Measurements from ENCODE around the gene TMC7.

Gene TMC7

DNA sequence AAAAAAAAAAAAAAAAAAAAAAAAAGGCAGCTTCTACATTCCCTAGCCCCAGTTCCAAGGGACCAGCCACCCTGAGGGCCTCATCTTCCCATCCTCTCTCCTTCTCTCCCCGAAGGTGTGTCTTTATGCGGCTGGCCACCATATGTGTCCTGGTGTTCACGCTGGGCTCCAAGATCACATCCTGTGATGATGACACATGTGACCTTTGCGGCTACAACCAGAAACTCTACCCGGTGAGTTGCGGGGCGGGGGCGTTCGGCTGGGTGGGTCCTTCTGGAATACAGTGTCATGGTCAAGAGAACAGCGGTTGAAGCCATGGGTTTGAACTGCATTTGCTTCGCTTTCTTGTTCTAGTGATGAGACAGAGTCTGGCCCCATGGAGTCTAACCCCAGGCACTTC lies 61.0 kb downstream of the TMC7 start:
- DNase-seq (ENCODE audit: low read depth), result no peak
- TF ChIP-seq, protein P1, sequence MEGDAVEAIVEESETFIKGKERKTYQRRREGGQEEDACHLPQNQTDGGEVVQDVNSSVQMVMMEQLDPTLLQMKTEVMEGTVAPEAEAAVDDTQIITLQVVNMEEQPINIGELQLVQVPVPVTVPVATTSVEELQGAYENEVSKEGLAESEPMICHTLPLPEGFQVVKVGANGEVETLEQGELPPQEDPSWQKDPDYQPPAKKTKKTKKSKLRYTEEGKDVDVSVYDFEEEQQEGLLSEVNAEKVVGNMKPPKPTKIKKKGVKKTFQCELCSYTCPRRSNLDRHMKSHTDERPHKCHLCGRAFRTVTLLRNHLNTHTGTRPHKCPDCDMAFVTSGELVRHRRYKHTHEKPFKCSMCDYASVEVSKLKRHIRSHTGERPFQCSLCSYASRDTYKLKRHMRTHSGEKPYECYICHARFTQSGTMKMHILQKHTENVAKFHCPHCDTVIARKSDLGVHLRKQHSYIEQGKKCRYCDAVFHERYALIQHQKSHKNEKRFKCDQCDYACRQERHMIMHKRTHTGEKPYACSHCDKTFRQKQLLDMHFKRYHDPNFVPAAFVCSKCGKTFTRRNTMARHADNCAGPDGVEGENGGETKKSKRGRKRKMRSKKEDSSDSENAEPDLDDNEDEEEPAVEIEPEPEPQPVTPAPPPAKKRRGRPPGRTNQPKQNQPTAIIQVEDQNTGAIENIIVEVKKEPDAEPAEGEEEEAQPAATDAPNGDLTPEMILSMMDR (conservative IDR thresholded peaks at IDR 0.05; ENCODE audit: low read length), result no peak
- no peak overlapping the region for H3K4me3 ChIP-seq (ENCODE audit: low read length)

DNA sequence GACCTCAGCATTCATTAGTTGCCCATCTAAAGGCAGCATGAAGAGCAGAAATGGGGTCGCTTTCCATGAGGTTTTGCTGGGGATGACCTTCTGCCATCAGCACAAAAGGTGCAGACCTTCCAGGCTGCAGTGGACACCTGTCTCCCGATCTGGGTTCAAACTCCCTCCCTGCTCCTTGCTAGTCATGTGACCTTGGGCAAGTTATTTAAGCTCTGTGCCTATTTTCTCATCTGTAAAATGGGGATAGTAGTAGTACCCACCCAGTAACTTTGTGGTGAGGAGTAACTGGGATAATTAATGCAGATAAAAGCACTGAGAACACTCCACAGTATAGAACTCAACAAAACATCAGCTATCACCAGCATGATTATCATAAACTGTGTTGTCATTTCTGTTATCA lies 62.3 kb downstream of the TMC7 start:
- no peak for DNase-seq (ENCODE audit: low read depth)
- TF ChIP-seq, protein P1 (conservative IDR thresholded peaks at IDR 0.05; ENCODE audit: low read length), result no peak
- H3K4me3 ChIP-seq (ENCODE audit: low read length), result no peak overlapping the region

DNA sequence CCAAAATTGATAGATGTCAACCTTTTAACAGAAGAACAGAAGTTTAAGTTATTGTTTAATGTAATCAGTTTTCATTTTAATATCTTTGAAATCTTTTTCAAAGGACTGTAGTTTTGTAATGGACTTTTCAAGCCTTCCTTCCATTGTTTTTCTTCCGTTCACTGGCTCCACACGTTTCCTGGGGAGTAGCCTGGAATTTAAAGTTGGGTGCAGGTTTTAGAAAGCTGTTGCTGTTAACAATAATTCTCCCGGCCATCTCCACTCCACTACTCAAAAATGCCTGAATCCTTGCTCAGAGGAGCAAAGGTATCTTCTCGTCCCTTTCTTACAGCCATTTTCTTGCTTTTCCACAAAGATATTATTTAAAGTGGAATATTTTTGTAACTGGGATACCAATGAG lies 79.0 kb downstream of the TMC7 start:
- TF ChIP-seq, protein P1 (conservative IDR thresholded peaks at IDR 0.05; ENCODE audit: low read length), result no peak
- no peak for DNase-seq (ENCODE audit: low read depth)
- H3K4me3 ChIP-seq (ENCODE audit: low read length), result no peak overlapping the region

DNA sequence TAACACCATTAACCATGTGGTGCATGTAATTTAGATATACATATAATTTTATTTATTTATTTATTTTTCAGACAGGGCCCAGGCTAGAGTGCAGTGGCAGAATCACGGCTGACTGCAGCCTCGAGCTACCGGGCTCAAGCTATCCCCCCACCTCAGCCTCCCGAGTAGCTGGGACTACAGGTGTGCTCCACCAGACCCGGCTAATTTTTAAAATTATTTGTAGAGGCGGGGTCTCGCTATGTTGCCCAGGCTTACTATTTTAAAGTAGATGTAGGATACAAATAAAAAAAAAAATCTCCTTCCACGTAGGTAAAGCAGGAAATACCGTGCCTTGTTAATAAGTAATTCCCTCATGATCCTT lies 83.2 kb downstream of the TMC7 start:
- no peak for DNase-seq (ENCODE audit: low read depth)
- TF ChIP-seq, protein P1 (conservative IDR thresholded peaks at IDR 0.05; ENCODE audit: low read length), result no peak
- H3K4me3 ChIP-seq (ENCODE audit: low read length), result peak overlapping the region; percentile 37

DNA sequence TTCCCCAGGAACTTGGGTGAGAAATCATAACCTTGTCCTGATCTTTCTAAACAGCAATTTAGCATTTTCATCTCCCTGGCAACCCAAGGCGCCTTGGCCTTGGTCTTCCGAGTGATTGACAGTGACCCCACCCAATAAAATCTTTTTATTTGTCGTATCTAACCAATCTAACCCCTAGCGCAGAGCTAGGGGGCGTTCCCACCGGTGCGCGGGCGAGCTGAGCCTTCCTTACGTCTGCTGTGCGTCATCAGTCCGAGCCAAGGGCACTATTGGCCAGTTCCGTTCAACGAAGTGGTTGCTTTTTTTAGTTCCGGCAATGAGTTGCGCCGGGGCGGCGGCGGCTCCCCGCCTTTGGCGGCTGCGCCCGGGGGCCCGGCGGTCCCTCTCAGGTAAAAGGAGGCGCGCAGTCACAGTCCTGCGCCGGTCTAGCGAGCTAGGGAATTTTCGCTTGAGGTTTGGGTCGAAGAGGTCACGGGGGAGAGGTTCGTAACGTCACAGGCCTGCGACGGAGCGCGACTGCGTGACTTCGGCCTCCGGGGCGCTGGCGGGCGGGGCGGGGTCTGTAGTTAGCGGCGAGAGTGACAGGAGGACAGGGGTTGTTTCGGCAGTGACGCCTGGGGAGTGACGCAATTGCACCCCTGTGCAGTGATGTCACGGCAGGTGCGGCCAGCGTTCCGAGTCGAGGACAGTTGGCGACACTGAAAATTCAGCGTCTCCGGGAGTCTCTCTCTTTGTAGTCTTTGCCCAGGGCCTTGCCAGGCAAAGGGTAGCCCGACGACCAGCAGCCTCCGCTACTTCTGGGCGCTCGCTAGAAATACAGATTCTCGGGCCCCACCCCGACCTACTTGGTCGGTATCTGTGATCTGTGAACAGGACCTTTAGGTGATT lies 83.9 kb downstream of the TMC7 start, which contains the start of gene COQ7:
COQ7 (plus strand) TSS at position 266 of the 888 bp plus-strand sequence; CDS start at position 317, 51 bp downstream.
- peak within 1 kb of the TSS; percentile 91 for H3K4me3 ChIP-seq (ENCODE audit: low read length)
- TF ChIP-seq, protein P1 (conservative IDR thresholded peaks at IDR 0.05; ENCODE audit: low read length), result no peak; the same call in 1 of the 2 replicates
- DNase-seq (ENCODE audit: low read depth), result peak; percentile 100

DNA sequence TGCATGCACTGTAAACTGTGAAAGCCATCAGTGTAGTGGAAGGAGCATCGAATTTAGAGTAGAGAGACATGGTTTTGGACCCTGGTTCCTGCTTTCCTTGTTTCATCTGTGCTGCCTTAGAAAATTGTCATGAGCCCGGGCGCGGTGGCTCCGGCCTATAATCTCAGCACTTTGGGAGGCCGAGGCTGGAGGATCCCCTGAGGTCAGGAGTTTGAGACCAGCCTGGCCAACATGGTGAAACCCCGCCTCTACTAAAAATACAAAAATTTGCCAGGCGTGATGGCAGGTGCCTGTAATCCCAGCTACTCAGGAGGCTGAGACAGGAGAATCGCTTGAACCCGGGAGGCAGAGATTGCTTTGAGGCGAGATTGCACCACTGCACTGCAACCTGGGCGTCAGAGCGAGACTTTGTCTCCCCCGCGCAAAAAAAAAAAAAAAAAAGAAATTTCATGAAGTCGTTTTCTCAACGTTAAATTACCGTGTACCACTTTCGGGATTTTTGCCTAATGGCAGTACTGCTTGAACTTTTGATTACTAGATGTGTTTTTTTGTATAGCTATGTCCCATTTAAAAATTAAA lies 84.6 kb downstream of the TMC7 start:
- TF ChIP-seq, protein P1 (conservative IDR thresholded peaks at IDR 0.05; ENCODE audit: low read length), result no peak
- no peak for DNase-seq (ENCODE audit: low read depth)
- H3K4me3 ChIP-seq (ENCODE audit: low read length), result peak overlapping the region; percentile 91

All from AG10803 (cell line).